Measurements from ENCODE around the gene USPL1. TPM values are rescaled to one million over a fixed set of nuclear protein-coding genes. Genes with fewer than 3 reads are reported as not detected.

USPL1 gene
- total RNA-seq, 1 experiment from 2014 or later: 6.0 TPM

- POLR2A ChIA-PET (ENCODE audit: unreplicated experiment): interaction anchor here (0.5 to 0.6 kb wide), 2 partner anchors 38 to 1132 kb away, joined by 4 to 11 read pairs; no protein-coding TSS in a partner anchor
- no peaks in the 10 kb centered on the region for H3K36me3 ChIP-seq (ENCODE audit: low read depth, low read length)
- no peak overlapping the region for H3K27ac ChIP-seq (ENCODE audit: low read length)
Measured at GRCh38 chr13:30696278-30697176, 78.8 kb downstream of the USPL1 start.

GRCh38 chr13:30697177-30697953, 79.6 kb downstream of the USPL1 start:
- POLR2A ChIA-PET (ENCODE audit: unreplicated experiment): interaction anchor here (0.6 kb wide), 1 partner anchor 38 kb away, joined by 11 read pairs; no protein-coding TSS in a partner anchor
- Histone ChIP-seq H3K4me1 (ENCODE audit: insufficient read depth, low read length) (no peaks in the 10 kb centered on the region), H3F3A (ENCODE audit: low read length, unreplicated experiment) (no peaks in the 10 kb centered on the region), H3K27ac (ENCODE audit: low read length) (no peak overlapping the region), H3K27me3 (ENCODE audit: low read length) (no peaks in the 10 kb centered on the region), H3K79me2 (ENCODE audit: low read length) (no peaks in the 10 kb centered on the region), H3K9me3 (ENCODE audit: low read length) (no peaks in the 10 kb centered on the region), H3K36me3 (ENCODE audit: low read depth, low read length) (no peaks in the 10 kb centered on the region), H2AFZ (ENCODE audit: low read length) (no peak overlapping the region), H3K9me2 (replicated peaks; ENCODE audit: low read length) (no peaks in the 10 kb centered on the region), H3K9ac (ENCODE audit: low read length) (no peak overlapping the region), H3K4me2 (ENCODE audit: low read length) (no peak overlapping the region), H4K20me1 (ENCODE audit: low read length) (no peaks in the 10 kb centered on the region), H3K4me3 (ENCODE audit: low read length) (no peak overlapping the region)
- TF ChIP-seq EZH2 (IDR thresholded peaks at IDR 0.05; ENCODE audit: low read length, unreplicated experiment) (no peak), EZH2phosphoT487 (IDR thresholded peaks at IDR 0.05; ENCODE audit: borderline replicate concordance, low read length) (no peak)
- TF ChIP-seq, protein P1, sequence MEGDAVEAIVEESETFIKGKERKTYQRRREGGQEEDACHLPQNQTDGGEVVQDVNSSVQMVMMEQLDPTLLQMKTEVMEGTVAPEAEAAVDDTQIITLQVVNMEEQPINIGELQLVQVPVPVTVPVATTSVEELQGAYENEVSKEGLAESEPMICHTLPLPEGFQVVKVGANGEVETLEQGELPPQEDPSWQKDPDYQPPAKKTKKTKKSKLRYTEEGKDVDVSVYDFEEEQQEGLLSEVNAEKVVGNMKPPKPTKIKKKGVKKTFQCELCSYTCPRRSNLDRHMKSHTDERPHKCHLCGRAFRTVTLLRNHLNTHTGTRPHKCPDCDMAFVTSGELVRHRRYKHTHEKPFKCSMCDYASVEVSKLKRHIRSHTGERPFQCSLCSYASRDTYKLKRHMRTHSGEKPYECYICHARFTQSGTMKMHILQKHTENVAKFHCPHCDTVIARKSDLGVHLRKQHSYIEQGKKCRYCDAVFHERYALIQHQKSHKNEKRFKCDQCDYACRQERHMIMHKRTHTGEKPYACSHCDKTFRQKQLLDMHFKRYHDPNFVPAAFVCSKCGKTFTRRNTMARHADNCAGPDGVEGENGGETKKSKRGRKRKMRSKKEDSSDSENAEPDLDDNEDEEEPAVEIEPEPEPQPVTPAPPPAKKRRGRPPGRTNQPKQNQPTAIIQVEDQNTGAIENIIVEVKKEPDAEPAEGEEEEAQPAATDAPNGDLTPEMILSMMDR (conservative IDR thresholded peaks at IDR 0.05; ENCODE audit: low read depth, low read length): no peak
- CTCF ChIA-PET: no interaction called here
- intact Hi-C loops (cut with micrococcal nuclease): no loop called here
- DNase-seq (no peak), ATAC-seq (no peak)
- no TSS peak for BruUV-seq (replicated peaks)

More at GRCh38 chr13:30696278-30697176, 78.8 kb downstream of the USPL1 start:
- no TSS peak for BruUV-seq (replicated peaks)
- no peaks in the 10 kb centered on the region for H3K79me2 ChIP-seq (ENCODE audit: low read length)
- peak overlapping the region; percentile 42; the same call in 1 of the 2 replicates for H2AFZ ChIP-seq (ENCODE audit: low read length)
- no peaks in the 10 kb centered on the region for H4K20me1 ChIP-seq (ENCODE audit: low read length)
- no peak overlapping the region for H3K4me3 ChIP-seq (ENCODE audit: low read length)
- intact Hi-C loops (cut with micrococcal nuclease): no loop called here
- CTCF ChIA-PET: no interaction called here
- no peaks in the 10 kb centered on the region for H3K27me3 ChIP-seq (ENCODE audit: low read length)
- no peaks in the 10 kb centered on the region for H3K9me3 ChIP-seq (ENCODE audit: low read length)
- H3K4me2 ChIP-seq (ENCODE audit: low read length): no peak overlapping the region
- no peaks in the 10 kb centered on the region for H3K4me1 ChIP-seq (ENCODE audit: insufficient read depth, low read length)
- ATAC-seq (no peak), DNase-seq (no peak)
- no peak overlapping the region for H3K9ac ChIP-seq (ENCODE audit: low read length)
- no peaks in the 10 kb centered on the region for H3K9me2 ChIP-seq (replicated peaks; ENCODE audit: low read length)
- no peaks in the 10 kb centered on the region for H3F3A ChIP-seq (ENCODE audit: low read length, unreplicated experiment)
- TF ChIP-seq, protein P1 (conservative IDR thresholded peaks at IDR 0.05; ENCODE audit: low read depth, low read length): no peak
- TF ChIP-seq EZH2phosphoT487 (IDR thresholded peaks at IDR 0.05; ENCODE audit: borderline replicate concordance, low read length) (no peak), EZH2 (IDR thresholded peaks at IDR 0.05; ENCODE audit: low read length, unreplicated experiment) (no peak)
